ENCODE data around the gene PLCXD1. TPM values are rescaled to one million over a fixed set of nuclear protein-coding genes. Genes with fewer than 3 reads are reported as not detected.
A peak's percentile ranks its signal among the peaks of the same experiment; 100 is the strongest.

PLCXD1 gene
- total RNA-seq, 1 donor from 2014 or later, result 25.9 TPM

- Histone ChIP-seq H3K4me3 (ENCODE audit: insufficient read depth, low read depth, low read length) (no peak overlapping the region), H3K27ac (ENCODE audit: low read depth, low read length) (no peak overlapping the region), H3K36me3 (ENCODE audit: insufficient read depth, low read length) (peaks cover 8% of the 10 kb centered on the region), H3K9me3 (ENCODE audit: insufficient read depth, low read depth, low read length) (no peaks in the 10 kb centered on the region), H3K4me2 (ENCODE audit: low read length) (no peak overlapping the region), H3K27me3 (ENCODE audit: insufficient read depth, low read length) (no peaks in the 10 kb centered on the region), H4K20me1 (ENCODE audit: insufficient read depth, low read length) (peaks cover 20% of the 10 kb centered on the region), H3K79me2 (ENCODE audit: insufficient read depth, low read length) (peaks cover 25% of the 10 kb centered on the region), H3K4me1 (ENCODE audit: insufficient read depth, low read length) (no peaks in the 10 kb centered on the region), H2AFZ (ENCODE audit: low read depth, low read length) (no peak overlapping the region), H3K9ac (ENCODE audit: low read length) (no peak overlapping the region)
- Mint-ChIP-seq H3K27me3 (ENCODE audit: low read depth, unreplicated experiment) (no peaks in the 10 kb centered on the region), H3K4me3 (ENCODE audit: unreplicated experiment) (no peak overlapping the region), H3K36me3 (ENCODE audit: low read depth, unreplicated experiment) (peaks cover 10% of the 10 kb centered on the region), H3K27ac (ENCODE audit: unreplicated experiment) (no peak overlapping the region), H3K9me3 (ENCODE audit: unreplicated experiment) (no peaks in the 10 kb centered on the region), H3K4me1 (ENCODE audit: low read depth, unreplicated experiment) (no peaks in the 10 kb centered on the region)
- DNase-seq (ENCODE audit: low read depth) (no peak), FAIRE-seq (no peak)
- TF ChIP-seq EZH2 (IDR thresholded peaks at IDR 0.05; ENCODE audit: insufficient read depth, low read length), result no peak
- no peak for TF ChIP-seq CTCF (IDR thresholded peaks at IDR 0.05; ENCODE audit: insufficient read depth, low read depth, low read length)
These were observed 33.8 kb downstream of the PLCXD1 start for GRCh38 chrX:314781-315595.

GRCh38 chrX:316351-317325 lies 35.5 kb downstream of the PLCXD1 start:
- Histone ChIP-seq H3K27ac (ENCODE audit: low read depth, low read length) (no peak overlapping the region), H3K9ac (ENCODE audit: low read length) (no peak overlapping the region), H3K79me2 (ENCODE audit: insufficient read depth, low read length) (peaks cover 31% of the 10 kb centered on the region), H2AFZ (ENCODE audit: low read depth, low read length) (no peak overlapping the region), H3K36me3 (ENCODE audit: insufficient read depth, low read length) (peaks cover 3% of the 10 kb centered on the region), H3K4me1 (ENCODE audit: insufficient read depth, low read length) (peaks cover 7% of the 10 kb centered on the region), H4K20me1 (ENCODE audit: insufficient read depth, low read length) (peaks cover 29% of the 10 kb centered on the region), H3K27me3 (ENCODE audit: insufficient read depth, low read length) (no peaks in the 10 kb centered on the region), H3K4me3 (ENCODE audit: insufficient read depth, low read depth, low read length) (no peak overlapping the region), H3K4me2 (ENCODE audit: low read length) (peak overlapping the region; percentile 26), H3K9me3 (ENCODE audit: insufficient read depth, low read depth, low read length) (no peaks in the 10 kb centered on the region)
- FAIRE-seq, result no peak
- no peak for DNase-seq (ENCODE audit: low read depth)
- peaks cover 2% of the 10 kb centered on the region for H3K4me1 Mint-ChIP-seq (ENCODE audit: low read depth, unreplicated experiment)
- H3K36me3 Mint-ChIP-seq (ENCODE audit: low read depth, unreplicated experiment), result peaks cover 12% of the 10 kb centered on the region
- no peak overlapping the region for H3K27ac Mint-ChIP-seq (ENCODE audit: unreplicated experiment)
- no peaks in the 10 kb centered on the region for H3K27me3 Mint-ChIP-seq (ENCODE audit: low read depth, unreplicated experiment)
- TF ChIP-seq EZH2 (IDR thresholded peaks at IDR 0.05; ENCODE audit: insufficient read depth, low read length) (no peak), CTCF (IDR thresholded peaks at IDR 0.05; ENCODE audit: insufficient read depth, low read depth, low read length) (no peak)
- no peak overlapping the region for H3K4me3 Mint-ChIP-seq (ENCODE audit: unreplicated experiment)
- H3K9me3 Mint-ChIP-seq (ENCODE audit: unreplicated experiment), result no peaks in the 10 kb centered on the region
